Breast epithelium (tissue), 4 donors: ENCODE data around the gene ARID4B. TPM values are rescaled to one million over a fixed set of nuclear protein-coding genes. Genes with fewer than 3 reads are reported as not detected.

Source experiments
- DNase-seq, 2 donors: peaks; one replicate each; pipeline ENCODE4 v3.0.0-alpha.2; 2019; ENCODE audit warnings: low spot score in 2 of 2
- H3K27ac ChIP-seq, 2 donors: fragments of 200-600 bp; sonication (generic) in 1 of 2; one replicate each; pipeline ENCODE4 v1.5.1; 2016 to 2019; ENCODE audit warnings: mild to moderate bottlenecking in 1 of 2
- H3K27me3 ChIP-seq, 2 donors: fragments of 200-600 bp; sonication (generic) in 1 of 2; one replicate each; pipeline versions ENCODE4 v1.5.1 to v1.6.0; 2017 to 2019; ENCODE audit warnings: control low read depth in 1 of 2, mild to moderate bottlenecking in 1 of 2
- H3K36me3 ChIP-seq: fragments of 200-600 bp; one replicate; pipeline ENCODE4 v1.5.1; 2019
- H3K4me1 ChIP-seq, 2 donors: fragments of 200-600 bp; sonication (generic); one replicate each; pipeline ENCODE4 v1.5.1; 2016 to 2019; ENCODE audit warnings: control low read depth in 1 of 2
- H3K4me3 ChIP-seq, 3 donors: fragments of 200-600 bp; sonication (generic); 1 replicate in 2 of 3; 2 replicates in 1 of 3; pipeline ENCODE4 v1.5.1; 2016 to 2019; ENCODE audit warnings: mild to moderate bottlenecking in 3 of 3, moderate library complexity in 2 of 3
- H3K9me3 ChIP-seq, 2 donors: fragments of 200-600 bp; sonication (generic) in 1 of 2; one replicate each; pipeline ENCODE4 v1.5.1; 2016 to 2019; ENCODE audit warnings: control low read depth in 1 of 2
- CTCF ChIP-seq, 3 donors: fragments of 450-650 bp; IDR thresholded peaks; one replicate each; pipeline ENCODE4 v1.5.1; 2016 to 2017; ENCODE audit warnings: antibody characterized with exemption in 3 of 3, mild to moderate bottlenecking in 3 of 3, moderate library complexity in 3 of 3
- POLR2A ChIP-seq: fragments of 450-650 bp; IDR thresholded peaks from one replicate; pipeline ENCODE4 v1.6.1; 2016; ENCODE audit warnings: antibody characterized with exemption, mild to moderate bottlenecking, moderate library complexity
- POLR2AphosphoS5 ChIP-seq, 3 donors: sonication (generic); formaldehyde crosslinking; IDR thresholded peaks; one replicate each; pipeline ENCODE4 v1.6.1; 2017; ENCODE audit warnings: antibody characterized with exemption in 3 of 3
- intact Hi-C: fragments of 100-400 bp; cut with DNase I; formaldehyde crosslinking; loops from one replicate; pipeline ENCODE4 v1.15.1; 2023; ENCODE audit warnings: low total_unique reads
- total RNA-seq, 3 donors: library from RNA; depleted of rRNA; stranded (reverse); fragments of >200 nt; gene quantifications; one replicate each; pipeline ENCODE4 v1.1.0, GENCODE V29; 2016

The ARID4B gene
- 10 to 100 TPM; 34.4 to 91.6 (median 76.7) TPM for total RNA-seq

- H3K36me3 ChIP-seq, result no peaks in the 10 kb centered on the region
- H3K27me3 ChIP-seq, result no peaks in the 10 kb centered on the region
- peak within 1 kb of the TSS; percentile 90 to 99 (median 98) for H3K4me3 ChIP-seq
- intact Hi-C loops, result no loop called here
- TF ChIP-seq POLR2AphosphoS5 (IDR thresholded peaks at IDR 0.05) (peak in 2 of 3 donors; percentile 38 to 74), CTCF (IDR thresholded peaks at IDR 0.05) (no peak), POLR2A (peak; percentile 75)
- DNase-seq, result peak in 1 of 2 donors; percentile 81
- H3K4me1 ChIP-seq, result peaks cover 0 to 27% of the 10 kb centered on the region in 2 donors
- no peaks in the 10 kb centered on the region for H3K9me3 ChIP-seq
- peak within 1 kb of the TSS; percentile 98 to 99 for H3K27ac ChIP-seq
Measured at GRCh38 chr1:235327559-235328270, at the start of gene ARID4B. Gene ARID4B, minus strand, starts transcription at chr1:235328179. Its CDS starts 1,260 bp downstream, at chr1:235326919.

- Histone ChIP-seq H3K4me1 (no peaks in the 10 kb centered on the region), H3K27me3 (no peaks in the 10 kb centered on the region), H3K36me3 (no peaks in the 10 kb centered on the region), H3K9me3 (no peaks in the 10 kb centered on the region), H3K4me3 (no peak overlapping the region), H3K27ac (no peak overlapping the region)
- TF ChIP-seq CTCF (IDR thresholded peaks at IDR 0.05), result no peak
- TF ChIP-seq POLR2AphosphoS5 (IDR thresholded peaks at IDR 0.05), result no peak
- no peak for TF ChIP-seq POLR2A
- intact Hi-C loops, result no loop called here
- no peak for DNase-seq
Measured at GRCh38 chr1:235375919-235376605, 48.1 kb upstream of the ARID4B start.

GRCh38 chr1:235369802-235370201 is 41.8 kb upstream of the ARID4B start:
- H3K4me1 ChIP-seq, result no peaks in the 10 kb centered on the region
- H3K27me3 ChIP-seq, result no peaks in the 10 kb centered on the region
- TF ChIP-seq POLR2A, result no peak
- no peak for TF ChIP-seq POLR2AphosphoS5 (IDR thresholded peaks at IDR 0.05)
- no peak for TF ChIP-seq CTCF (IDR thresholded peaks at IDR 0.05)
- H3K9me3 ChIP-seq, result no peaks in the 10 kb centered on the region
- no peak overlapping the region for H3K27ac ChIP-seq
- H3K36me3 ChIP-seq, result no peaks in the 10 kb centered on the region
- no peak for DNase-seq
- no peak overlapping the region for H3K4me3 ChIP-seq
- intact Hi-C loops, result no loop called here

- Histone ChIP-seq H3K9me3 (no peaks in the 10 kb centered on the region), H3K4me3 (peak overlapping the region in 1 of 3 donors; percentile 77), H3K4me1 (no peaks in the 10 kb centered on the region), H3K27ac (no peak overlapping the region), H3K27me3 (no peaks in the 10 kb centered on the region), H3K36me3 (no peaks in the 10 kb centered on the region)
- intact Hi-C loops, result no loop called here
- TF ChIP-seq CTCF (IDR thresholded peaks at IDR 0.05) (no peak), POLR2AphosphoS5 (IDR thresholded peaks at IDR 0.05) (no peak), POLR2A (no peak)
- DNase-seq, result no peak
Measured at GRCh38 chr1:235368428-235368827, 40.4 kb upstream of the ARID4B start.
